ENCODE data around the gene SHISA8. TPM values are rescaled to one million over a fixed set of nuclear protein-coding genes. Genes with fewer than 3 reads are reported as not detected.

SHISA8 gene
- total and polyA plus RNA-seq, 10 of the 15 experiments (the other 5 are each of a cell fraction or from before 2014, with no cell fraction given) = 0.06 to 10.1 (median 0.25) TPM

- TF ChIP-seq BHLHE40 (IDR thresholded peaks at IDR 0.05; ENCODE audit: borderline replicate concordance in 1 of 2, low read depth in 2 of 2, low read length in 1 of 2) = peak; percentile 64 to 68; a peak in 3 of 4 replicates
- no peak for TF ChIP-seq POLR2AphosphoS5 (IDR thresholded peaks at IDR 0.05; ENCODE audit: low read length)
- TF ChIP-seq, protein P1, sequence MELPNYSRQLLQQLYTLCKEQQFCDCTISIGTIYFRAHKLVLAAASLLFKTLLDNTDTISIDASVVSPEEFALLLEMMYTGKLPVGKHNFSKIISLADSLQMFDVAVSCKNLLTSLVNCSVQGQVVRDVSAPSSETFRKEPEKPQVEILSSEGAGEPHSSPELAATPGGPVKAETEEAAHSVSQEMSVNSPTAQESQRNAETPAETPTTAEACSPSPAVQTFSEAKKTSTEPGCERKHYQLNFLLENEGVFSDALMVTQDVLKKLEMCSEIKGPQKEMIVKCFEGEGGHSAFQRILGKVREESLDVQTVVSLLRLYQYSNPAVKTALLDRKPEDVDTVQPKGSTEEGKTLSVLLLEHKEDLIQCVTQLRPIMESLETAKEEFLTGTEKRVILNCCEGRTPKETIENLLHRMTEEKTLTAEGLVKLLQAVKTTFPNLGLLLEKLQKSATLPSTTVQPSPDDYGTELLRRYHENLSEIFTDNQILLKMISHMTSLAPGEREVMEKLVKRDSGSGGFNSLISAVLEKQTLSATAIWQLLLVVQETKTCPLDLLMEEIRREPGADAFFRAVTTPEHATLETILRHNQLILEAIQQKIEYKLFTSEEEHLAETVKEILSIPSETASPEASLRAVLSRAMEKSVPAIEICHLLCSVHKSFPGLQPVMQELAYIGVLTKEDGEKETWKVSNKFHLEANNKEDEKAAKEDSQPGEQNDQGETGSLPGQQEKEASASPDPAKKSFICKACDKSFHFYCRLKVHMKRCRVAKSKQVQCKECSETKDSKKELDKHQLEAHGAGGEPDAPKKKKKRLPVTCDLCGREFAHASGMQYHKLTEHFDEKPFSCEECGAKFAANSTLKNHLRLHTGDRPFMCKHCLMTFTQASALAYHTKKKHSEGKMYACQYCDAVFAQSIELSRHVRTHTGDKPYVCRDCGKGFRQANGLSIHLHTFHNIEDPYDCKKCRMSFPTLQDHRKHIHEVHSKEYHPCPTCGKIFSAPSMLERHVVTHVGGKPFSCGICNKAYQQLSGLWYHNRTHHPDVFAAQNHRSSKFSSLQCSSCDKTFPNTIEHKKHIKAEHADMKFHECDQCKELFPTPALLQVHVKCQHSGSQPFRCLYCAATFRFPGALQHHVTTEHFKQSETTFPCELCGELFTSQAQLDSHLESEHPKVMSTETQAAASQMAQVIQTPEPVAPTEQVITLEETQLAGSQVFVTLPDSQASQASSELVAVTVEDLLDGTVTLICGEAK (IDR thresholded peaks at IDR 0.05; ENCODE audit: borderline replicate concordance) = no peak
- TF ChIP-seq SRF (IDR thresholded peaks at IDR 0.05; ENCODE audit: low read depth in 2 of 2, low read length in 2 of 2) = peak; percentile 26 to 78; a peak in 3 of 4 replicates
- no peak for TF ChIP-seq RAD21 (IDR thresholded peaks at IDR 0.05; ENCODE audit: insufficient read depth, low read depth, low read length)
- peak; percentile 75 for TF ChIP-seq NR2F1 (conservative IDR thresholded peaks at IDR 0.05)
- TF ChIP-seq YBX1 (IDR thresholded peaks at IDR 0.05) = no peak
- no peak for TF ChIP-seq RAD51 (IDR thresholded peaks at IDR 0.05)
- no peak for TF ChIP-seq NRF1 (conservative IDR thresholded peaks at IDR 0.05; ENCODE audit: low read depth, low read length)
- no peak for TF ChIP-seq RBBP5 (conservative IDR thresholded peaks at IDR 0.05)
- TF ChIP-seq MLLT1 (IDR thresholded peaks at IDR 0.05) = 0 out of 2 replicates have a peak, but pooled peaks have one; percentile 43
- peak; percentile 20 for TF ChIP-seq FOS (IDR thresholded peaks at IDR 0.05; ENCODE audit: borderline replicate concordance, extremely low read depth, insufficient read length)
- no peak for TF ChIP-seq PAX5 (IDR thresholded peaks at IDR 0.05; ENCODE audit: borderline replicate concordance, low read depth, low read length)
- TF ChIP-seq POLR2AphosphoS2 (IDR thresholded peaks at IDR 0.05; ENCODE audit: low read depth, low read length) = 0 out of 2 replicates have a peak, but pooled peaks have one; percentile 47
- peak; percentile 18 to 66; a peak in 1 of 4 replicates for TF ChIP-seq EP300 (IDR thresholded peaks at IDR 0.05; ENCODE audit: borderline replicate concordance in 1 of 2, control insufficient read depth in 1 of 2, low read depth in 2 of 2, low read length in 2 of 2)
- no peak for TF ChIP-seq ZNF217 (IDR thresholded peaks at IDR 0.05)
- peak; percentile 89 for TF ChIP-seq RUNX3 (IDR thresholded peaks at IDR 0.05; ENCODE audit: low read length)
- TF ChIP-seq REST (IDR thresholded peaks at IDR 0.05; ENCODE audit: low read depth, low read length) = no peak
- no peak for TF ChIP-seq YY1 (IDR thresholded peaks at IDR 0.05; ENCODE audit: low read depth, low read length)
- TF ChIP-seq BMI1 (IDR thresholded peaks at IDR 0.05; ENCODE audit: borderline replicate concordance) = no peak
- peak; percentile 85 for TF ChIP-seq BCL3 (IDR thresholded peaks at IDR 0.05; ENCODE audit: borderline replicate concordance, insufficient read depth, low read depth, low read length, poor library complexity, severe bottlenecking)
Measured at GRCh38 chr22:41862160-41862529, 52.7 kb downstream of the SHISA8 start (continued).
